Medulla oblongata (tissue), 1 donor: ENCODE results near the gene RPA3.

Experiments used
- DNase-seq: peaks from one replicate; pipeline ENCODE4 v3.0.0-alpha.2; 2015; ENCODE audit errors: extremely low spot score

The RPA3 gene

GRCh38 chr7:7732621-7733281 lies 14.3 kb upstream of the RPA3 start:
- no peak for DNase-seq

- DNase-seq = no peak
These were observed 13.3 kb upstream of the RPA3 start for GRCh38 chr7:7731732-7732131.

GRCh38 chr7:7720750-7721621 lies 2.6 kb upstream of the RPA3 start:
- no peak for DNase-seq

- DNase-seq = no peak
These were observed 1.8 kb upstream of the RPA3 start for GRCh38 chr7:7720193-7720592.

GRCh38 chr7:7719236-7719635 lies 829 bp upstream of the RPA3 start:
- peak; percentile 50 for DNase-seq

GRCh38 chr7:7713730-7714129 lies 4.7 kb downstream of the RPA3 start:
- DNase-seq = no peak

- DNase-seq = no peak
These were observed 7.9 kb downstream of the RPA3 start for GRCh38 chr7:7710469-7710868.

GRCh38 chr7:7709291-7709690 lies 9.1 kb downstream of the RPA3 start:
- DNase-seq = no peak

- DNase-seq = no peak
These were observed 10.6 kb downstream of the RPA3 start for GRCh38 chr7:7707806-7708205.

- DNase-seq = no peak
These were observed 11.2 kb downstream of the RPA3 start for GRCh38 chr7:7707246-7707645.

GRCh38 chr7:7706556-7707172 lies 11.7 kb downstream of the RPA3 start:
- no peak for DNase-seq

- no peak for DNase-seq
These were observed 12.3 kb downstream of the RPA3 start for GRCh38 chr7:7706101-7706511.

- no peak for DNase-seq
These were observed 13.1 kb downstream of the RPA3 start for GRCh38 chr7:7705318-7705717.

- no peak for DNase-seq
These were observed 13.5 kb downstream of the RPA3 start for GRCh38 chr7:7704867-7705266.

- no peak for DNase-seq
These were observed 15.0 kb downstream of the RPA3 start for GRCh38 chr7:7703427-7703826.

- DNase-seq = no peak
These were observed 15.6 kb downstream of the RPA3 start for GRCh38 chr7:7702826-7703225.

- no peak for DNase-seq
These were observed 16.9 kb downstream of the RPA3 start for GRCh38 chr7:7701527-7701926.

GRCh38 chr7:7699970-7700369 lies 18.4 kb downstream of the RPA3 start:
- no peak for DNase-seq

GRCh38 chr7:7699380-7699779 lies 19.0 kb downstream of the RPA3 start:
- DNase-seq = no peak

- no peak for DNase-seq
These were observed 19.5 kb downstream of the RPA3 start for GRCh38 chr7:7698930-7699329.

GRCh38 chr7:7696458-7697119 lies 21.8 kb downstream of the RPA3 start:
- DNase-seq = no peak

GRCh38 chr7:7695111-7695817 lies 23.1 kb downstream of the RPA3 start:
- DNase-seq = peak; percentile 60
